GM19452 (cell line): ENCODE measurements around the gene CDH20.
A peak's percentile ranks its signal among the peaks of the same experiment; 100 is the strongest.

ENCODE experiments used
- ATAC-seq: cut with Tn5 transposase; IDR thresholded peaks from one replicate; pipeline ENCODE4 v1.9.1; 2021; ENCODE audit not compliant: unreplicated experiment

The CDH20 gene

DNA sequence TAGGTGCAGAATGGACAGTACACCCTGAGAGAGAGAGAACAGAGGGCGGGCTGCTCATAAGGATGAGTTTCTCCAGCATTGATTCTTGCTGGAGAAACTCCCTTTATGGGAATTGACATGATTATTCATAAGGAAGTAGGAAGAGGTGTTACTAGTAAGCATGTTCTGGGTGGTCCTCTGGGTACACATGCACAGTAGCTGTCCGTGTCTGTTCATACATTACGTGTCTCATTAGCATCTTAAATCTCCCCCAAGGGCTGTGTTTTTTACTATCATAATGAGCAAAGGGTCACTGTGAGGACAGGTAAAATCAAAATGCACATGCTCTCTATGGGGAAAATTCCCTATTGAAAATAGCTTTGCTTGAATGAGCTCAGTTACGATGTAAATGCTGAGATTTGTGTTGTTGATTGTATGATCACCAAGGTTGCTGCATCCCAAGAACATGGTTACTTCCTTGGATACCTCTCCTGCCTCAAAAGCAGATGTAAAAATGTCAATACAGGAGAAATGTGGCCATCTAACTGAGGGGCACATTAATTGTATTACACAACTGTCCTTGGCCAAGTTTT lies 238.9 kb downstream of the CDH20 start:
- ATAC-seq, result no peak

- no peak for ATAC-seq
These were observed 239.6 kb downstream of the CDH20 start for GRCh38 chr18:61572871-61573270.

DNA sequence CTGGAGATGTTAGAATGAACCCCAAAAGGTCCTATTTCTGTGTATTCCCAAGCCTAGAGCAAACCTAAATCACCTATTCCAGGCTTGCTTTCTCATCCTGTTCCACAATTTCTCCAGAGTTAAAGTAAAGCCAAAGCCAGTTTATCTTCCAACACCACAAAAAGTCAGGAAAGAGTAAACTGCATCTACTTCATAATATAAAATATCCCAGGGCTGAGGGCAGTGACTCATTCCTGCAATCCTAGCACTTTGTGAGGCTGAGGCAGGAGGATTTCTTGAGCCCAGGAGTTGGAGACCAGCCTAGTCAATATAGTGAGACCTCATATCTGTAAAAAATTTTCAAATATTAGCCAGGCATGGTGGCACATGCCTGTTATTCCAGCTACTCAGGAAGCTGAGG lies 241.4 kb downstream of the CDH20 start:
- ATAC-seq, result no peak

- ATAC-seq, result no peak
These were observed 242.2 kb downstream of the CDH20 start for GRCh38 chr18:61575419-61575818.

DNA sequence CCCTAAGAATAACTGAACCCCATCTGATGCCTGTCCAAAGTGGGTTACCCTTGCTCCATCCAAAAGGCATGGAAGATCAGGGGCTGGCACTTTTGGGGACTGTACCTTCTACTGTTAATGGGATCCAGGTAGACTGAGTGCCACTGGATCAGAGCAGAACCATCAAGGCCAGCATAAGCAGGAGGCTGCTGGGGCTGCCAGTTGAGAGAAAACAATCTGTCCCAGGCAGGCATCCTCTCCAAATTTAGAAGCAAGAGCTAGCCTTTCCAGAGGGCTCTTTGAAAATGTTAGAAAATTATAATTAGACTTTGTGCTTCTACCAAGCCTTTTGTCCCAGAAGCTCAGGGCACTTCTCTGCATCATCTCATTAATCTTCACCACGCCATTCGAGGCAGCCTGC lies 245.6 kb downstream of the CDH20 start:
- ATAC-seq, result no peak

DNA sequence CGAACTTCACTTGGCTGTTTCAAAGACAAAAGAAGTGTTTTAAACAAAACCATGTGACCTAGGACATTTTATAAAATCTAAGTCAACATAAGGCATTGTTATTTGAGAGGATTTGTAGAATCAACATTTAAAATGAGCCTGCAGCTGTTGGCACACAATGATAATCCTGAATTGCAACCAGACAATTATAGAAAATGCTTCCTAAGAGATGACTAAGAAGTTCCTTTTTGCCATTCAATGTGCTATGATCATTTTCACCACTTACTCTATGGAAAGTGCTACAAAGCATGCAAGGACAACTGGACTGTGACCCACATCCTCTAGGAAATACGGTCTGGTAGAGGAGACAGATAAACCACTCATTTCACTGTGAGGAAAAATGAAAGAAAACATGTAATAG lies 246.4 kb downstream of the CDH20 start:
- no peak for ATAC-seq

DNA sequence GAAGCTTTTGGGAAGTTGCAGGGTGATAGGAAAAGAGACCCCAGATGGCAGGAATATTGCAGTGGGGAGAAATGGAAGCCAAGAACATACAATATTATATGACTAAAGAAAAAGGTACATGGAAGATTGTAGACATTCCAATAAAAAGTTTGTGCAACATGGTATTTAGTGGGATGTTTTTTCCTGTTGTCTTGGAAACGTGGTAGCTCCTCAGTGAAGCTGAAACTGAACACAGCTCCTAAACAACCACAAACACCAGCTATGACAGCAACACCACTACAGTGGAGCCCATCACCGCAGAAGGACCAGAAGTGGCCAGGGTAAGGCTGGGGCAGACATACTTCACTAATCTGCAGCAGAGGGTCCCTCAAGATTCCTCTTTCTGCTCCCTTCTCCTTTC lies 246.8 kb downstream of the CDH20 start:
- no peak for ATAC-seq

DNA sequence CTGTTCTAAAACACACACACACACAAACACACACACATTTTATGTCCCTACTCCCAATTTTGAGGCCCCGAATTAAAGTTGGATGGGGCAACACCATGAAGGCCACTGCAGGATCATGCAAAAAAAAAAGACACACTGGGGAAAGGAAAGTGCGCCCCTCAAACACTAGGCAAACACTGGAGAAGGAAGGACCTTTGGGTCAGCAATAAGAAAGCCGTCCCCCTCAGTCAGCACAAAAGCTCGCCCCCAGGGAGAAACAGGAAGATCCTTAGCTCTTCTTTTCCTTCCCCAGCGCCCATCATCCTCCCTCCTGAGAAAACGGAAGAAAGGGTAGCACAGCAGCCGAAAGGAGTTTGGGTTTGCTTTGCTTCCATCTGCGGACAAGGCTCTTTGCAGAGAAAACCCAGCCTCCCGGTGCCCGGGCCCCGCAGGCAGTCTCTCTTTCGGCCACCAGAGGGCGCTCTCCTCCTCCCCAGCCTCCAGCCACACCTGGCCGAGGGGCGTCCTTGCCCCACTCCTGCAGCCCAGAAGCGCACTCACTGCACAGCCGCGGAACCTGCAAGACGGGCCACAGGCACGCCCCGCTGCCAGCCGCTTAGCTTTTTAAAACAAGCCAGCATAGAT lies 248.5 kb downstream of the CDH20 start:
- ATAC-seq, result peak; percentile 92

DNA sequence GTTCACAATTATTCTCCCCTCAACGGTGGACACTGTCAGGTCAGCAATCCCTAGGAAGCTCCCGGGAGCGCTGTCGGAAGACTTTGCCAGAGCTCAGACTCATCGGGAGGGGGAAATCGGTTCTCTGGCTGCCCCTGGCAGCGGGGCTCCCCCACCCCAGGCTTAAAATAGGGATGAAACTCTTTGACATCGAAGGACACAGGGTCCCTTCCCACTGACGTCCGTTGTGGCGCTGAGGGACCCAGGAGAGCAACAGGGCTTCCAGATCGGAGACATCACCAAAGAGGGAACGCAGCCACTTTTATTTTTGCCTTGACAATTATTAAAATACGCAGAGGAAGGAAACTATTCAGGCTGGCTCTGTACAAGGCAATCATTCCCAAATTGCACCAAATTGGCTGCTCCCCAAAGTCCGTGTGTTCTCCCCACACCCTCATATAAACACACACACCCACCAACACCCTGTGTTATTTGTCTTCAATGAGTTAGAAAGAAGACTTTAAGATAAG lies 249.0 kb downstream of the CDH20 start:
- no peak for ATAC-seq

- ATAC-seq, result no peak
These were observed 250.3 kb downstream of the CDH20 start for GRCh38 chr18:61583548-61583947.

GRCh38 chr18:61587865-61588264 lies 254.6 kb downstream of the CDH20 start:
- ATAC-seq, result no peak

GRCh38 chr18:61589053-61589723 lies 256.0 kb downstream of the CDH20 start:
- ATAC-seq, result no peak

- no peak for ATAC-seq
These were observed 256.5 kb downstream of the CDH20 start for GRCh38 chr18:61589724-61590065.

DNA sequence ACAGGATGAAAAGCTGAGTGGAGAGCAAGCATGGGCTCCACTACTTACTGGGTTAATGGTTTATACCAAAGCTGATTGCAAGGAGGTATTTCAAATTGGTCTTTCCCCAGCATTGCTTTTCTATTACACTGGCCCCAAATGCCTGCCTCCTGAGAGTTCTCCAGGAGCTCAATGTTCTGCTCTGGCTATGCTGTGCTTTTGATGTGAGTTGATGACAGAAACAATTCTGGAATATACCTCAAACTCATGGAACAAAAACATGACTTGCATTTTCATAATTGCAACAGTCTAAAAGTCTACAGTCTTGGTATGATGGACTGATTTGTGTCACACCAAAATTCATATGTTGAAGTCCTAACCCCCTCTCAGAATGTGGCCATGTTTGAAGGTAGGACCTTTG lies 258.0 kb downstream of the CDH20 start:
- ATAC-seq, result no peak

- ATAC-seq, result no peak
These were observed 262.5 kb downstream of the CDH20 start for GRCh38 chr18:61595615-61596251.

- ATAC-seq, result no peak
These were observed 263.1 kb downstream of the CDH20 start for GRCh38 chr18:61596296-61596695.

GRCh38 chr18:61597316-61597715 lies 264.1 kb downstream of the CDH20 start:
- ATAC-seq, result no peak

GRCh38 chr18:61600422-61600821 lies 267.2 kb downstream of the CDH20 start:
- no peak for ATAC-seq

DNA sequence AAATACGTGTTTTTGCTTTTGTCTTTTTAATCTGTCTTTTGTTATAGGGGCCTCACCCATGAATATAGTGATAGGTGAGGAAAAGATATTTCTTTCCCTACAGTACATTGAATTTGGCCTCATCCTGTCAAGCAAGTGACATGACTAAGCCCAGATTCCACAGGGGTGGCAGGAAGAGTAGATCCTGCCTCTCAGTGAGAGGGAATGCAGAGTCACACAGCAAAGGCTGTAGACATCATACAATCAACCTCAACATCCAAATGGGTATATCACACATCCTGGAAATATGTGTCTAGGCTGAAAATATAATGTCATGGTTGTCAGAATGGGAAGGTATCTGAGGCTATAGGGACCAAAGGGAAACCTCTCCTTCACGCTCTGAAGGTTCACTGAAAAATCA lies 269.6 kb downstream of the CDH20 start:
- ATAC-seq, result no peak
